Stimulated activated CD4-positive, alpha-beta T cell treated with anti-CD3 and anti-CD28 coated beads, Interleukin-4, amount 100 ng/mL, for 1 hour (primary cell): ENCODE measurements around the gene FAR2.
"Not testable (repeated sequence)": the region's sequence is repeated elsewhere in the genome, so short reads cannot be mapped to it uniquely, and the experiment has no call there.

ENCODE experiments used
- DNase-seq: peaks from one replicate; pipeline ENCODE4 v3.0.0-alpha.2; 2020

FAR2 gene

DNA sequence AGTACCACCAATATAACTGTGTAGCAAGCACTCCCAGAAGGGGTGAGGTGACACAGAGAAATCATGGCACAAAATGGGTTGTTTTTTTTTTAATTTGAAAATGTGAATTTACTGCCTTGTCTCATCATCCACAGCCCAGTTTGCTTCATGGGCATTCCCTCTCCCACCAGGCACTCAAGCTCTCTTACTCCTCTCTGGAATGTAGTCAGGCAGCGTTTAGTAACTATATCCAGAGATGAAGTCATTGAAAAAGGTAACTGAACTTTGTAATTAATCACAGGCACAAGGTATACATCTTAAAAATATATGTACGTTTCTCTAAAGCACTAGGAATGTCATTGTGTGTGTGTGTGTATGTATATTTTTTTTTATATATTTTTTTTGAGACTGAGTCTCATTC, 91.4 kb downstream of the FAR2 start:
- no peak for DNase-seq

DNA sequence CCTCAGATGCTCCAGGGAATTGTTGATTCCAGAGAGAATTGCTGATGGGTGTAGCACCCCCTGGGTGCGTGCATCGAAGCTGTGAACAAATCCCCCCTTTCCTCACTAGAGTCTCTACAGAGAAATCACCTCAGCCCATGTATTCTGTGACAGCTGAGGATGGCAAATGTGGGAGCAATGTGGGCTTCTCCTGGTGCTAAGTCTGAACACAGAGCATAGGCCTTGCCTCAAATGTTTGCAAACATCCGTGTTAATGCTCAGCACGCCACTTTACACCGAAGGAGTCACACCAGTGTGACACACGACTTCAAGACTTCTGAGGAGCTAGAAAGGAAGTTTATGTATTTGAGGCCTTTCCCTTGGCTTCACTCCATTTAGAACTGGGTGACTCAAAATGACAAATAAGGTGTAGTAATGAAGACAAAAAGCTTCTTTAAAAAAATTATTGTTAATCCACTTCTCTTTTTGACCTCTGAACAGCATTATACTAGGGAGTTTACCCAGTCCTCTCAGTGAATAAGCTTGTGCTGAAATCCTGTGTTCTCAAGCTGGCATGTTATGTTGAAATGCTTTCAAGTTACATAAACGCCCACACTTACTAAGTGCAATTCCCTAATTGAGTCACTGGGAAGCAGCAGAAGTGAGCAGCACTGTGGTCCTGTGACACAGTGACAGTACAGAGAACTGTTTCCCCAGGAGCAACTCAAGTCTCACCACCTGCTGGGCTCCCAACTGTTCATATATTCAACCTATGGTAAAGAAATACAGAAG, 92.9 kb downstream of the FAR2 start:
- no peak for DNase-seq

DNA sequence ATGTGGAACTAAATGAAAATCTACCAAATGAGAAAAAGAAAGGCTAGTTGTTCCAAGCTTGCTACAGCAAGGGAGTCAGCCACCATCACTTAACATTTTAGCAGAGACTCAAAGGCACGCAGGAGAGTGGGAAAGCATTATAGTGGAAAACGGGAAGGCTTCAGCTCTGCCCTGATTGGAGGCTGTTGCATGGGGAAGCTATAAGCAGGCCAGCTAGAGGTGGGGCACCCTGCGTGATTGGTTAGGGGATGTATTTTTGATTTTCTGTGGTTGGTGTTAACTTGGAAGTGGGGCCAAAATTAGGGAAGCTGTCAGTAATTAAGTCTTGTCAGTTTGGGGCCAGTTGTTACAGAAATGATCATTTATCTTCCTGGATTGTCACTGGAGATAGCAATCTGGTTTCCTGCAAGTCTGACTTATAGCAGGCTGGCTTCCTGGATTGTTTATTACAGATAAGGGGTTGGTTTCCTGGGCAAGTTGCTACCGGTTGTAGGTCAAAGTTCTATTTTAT, 93.9 kb downstream of the FAR2 start:
- DNase-seq = no peak

DNA sequence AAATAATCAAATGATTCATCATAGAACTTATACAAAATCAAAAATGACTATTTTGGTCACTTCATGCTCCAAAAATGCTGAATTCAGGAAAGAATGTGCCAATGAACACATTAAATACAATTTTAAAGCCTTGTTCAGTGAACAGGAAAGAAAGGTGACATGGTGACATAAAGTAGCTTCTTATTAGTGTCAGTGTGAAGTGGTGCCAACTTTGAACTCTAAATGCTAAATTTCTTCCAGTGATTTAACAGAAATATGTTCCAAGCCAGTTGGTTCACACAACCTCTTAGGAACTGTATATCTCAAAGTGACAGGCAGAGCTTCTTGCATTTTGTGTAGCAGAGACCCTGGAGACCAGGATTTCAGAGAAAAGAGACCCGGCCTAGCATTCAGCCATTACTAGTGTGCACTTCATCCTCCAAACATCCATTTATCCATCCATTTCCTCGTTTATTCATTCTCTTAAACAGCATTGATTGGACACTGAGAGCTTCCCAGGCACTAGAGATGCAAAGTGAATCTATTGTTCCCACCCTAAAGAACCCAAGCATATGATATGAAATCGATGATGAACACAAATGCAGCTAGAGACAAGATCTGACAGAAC, 95.2 kb downstream of the FAR2 start:
- DNase-seq = no peak

DNA sequence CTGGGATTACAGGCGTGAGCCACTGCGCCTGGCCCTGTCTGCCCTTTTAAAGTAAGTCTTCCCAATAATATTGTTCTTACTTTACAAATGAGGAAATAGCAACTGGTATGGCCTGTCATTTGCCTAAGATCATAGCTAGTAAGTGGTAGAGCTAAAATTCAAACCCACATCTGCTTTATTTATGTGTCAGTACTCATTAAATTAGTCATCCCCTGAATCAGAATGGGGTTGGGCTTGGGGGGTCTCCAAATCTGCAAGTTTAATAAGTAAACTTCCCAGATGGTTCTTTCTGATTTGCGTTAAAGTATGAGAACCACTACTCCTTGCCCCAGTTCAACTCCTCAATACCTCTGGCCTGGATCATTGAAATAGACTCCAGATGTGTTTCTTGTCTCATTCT, 96.2 kb downstream of the FAR2 start:
- no peak for DNase-seq

DNA sequence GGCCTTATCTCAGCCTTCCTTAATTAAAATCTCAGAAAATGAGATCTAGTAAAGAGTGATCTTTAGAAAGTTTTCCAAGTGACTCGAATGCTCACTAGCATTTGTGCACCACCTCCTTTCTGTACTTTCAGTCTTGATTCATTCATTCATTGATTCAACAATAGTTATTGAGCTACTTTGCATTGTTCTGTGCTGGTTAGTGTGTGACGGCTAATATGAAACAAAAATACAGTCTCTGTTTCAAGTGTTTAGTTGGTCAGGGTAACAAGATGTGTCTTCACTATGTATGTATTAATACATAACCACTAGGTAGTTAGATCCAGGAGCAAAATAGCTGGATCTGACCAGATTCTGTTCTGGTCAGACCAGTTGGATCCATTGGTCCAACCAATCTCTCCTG, 100.9 kb downstream of the FAR2 start:
- no peak for DNase-seq

DNA sequence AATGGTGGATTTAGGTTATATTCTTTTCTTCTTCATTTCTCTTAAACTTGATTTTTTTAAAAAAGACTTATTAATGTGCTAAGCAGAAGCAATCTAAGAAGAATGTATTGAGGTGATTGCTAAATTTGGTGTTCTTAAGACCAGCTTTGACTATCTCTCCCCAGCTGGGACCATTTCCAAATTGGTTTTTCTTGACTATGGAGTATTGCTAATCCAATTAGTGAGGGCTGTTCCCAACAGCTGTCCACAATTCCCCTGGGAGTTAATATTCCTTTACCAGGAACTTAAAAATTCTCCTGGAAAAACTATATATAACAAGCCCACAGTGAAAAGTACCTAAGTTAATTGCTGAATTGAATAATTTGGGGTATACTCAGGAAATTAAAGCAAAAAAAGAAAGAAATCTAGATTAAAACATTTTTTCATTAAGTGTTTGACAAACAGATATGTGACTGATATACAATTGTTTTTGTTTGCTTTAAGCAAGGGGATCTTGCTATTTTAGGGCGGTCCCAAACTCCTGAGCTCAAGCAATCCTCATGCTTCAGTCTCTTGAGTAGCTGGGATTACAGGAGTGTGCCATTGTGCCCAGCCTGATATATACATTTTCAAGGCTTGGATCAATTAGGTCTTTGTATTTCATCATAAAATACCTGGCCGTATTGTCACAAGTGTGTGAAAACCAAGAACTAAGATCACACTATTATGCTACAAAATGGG, 105.0 kb downstream of the FAR2 start:
- no peak for DNase-seq

DNA sequence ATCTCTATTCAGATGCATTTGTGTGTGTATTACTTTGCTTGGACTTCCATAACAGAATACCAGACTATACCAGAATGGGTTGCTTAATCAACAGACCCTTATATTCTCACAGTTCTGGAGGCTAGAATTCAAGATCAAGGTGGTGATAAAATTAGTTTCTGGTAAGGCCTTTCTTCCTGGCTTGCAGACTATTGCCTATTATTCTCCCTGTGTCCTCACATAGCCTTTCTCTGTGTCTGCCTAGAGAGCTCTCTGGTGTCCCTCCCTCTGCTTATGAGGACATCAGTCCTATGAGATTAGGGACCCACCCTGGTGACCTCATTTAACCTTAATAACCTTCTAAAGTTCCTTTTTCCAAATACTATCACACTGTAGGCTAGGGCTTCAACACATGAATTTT, 106.0 kb downstream of the FAR2 start:
- DNase-seq = no peak

DNA sequence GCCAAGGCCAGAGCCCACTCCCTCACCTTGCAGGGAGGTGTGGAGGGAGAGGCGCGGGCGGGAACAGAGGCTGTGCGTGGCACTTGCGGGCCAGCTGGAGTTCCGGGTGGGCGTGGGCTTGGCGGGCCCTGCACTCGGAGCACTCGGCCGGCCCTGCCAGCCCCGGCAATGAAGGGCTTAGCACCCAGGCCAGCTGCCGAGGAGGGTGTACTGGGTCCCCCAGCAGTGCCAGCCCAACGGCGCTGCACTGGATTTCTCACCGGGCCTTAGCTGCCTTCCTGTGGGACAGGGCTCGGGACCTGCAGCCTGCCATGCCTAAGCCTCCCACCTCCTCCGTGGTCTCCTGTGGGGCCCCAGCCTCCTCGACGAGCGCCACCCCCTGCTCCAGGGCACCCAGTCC, 107.5 kb downstream of the FAR2 start:
- DNase-seq = no peak

DNA sequence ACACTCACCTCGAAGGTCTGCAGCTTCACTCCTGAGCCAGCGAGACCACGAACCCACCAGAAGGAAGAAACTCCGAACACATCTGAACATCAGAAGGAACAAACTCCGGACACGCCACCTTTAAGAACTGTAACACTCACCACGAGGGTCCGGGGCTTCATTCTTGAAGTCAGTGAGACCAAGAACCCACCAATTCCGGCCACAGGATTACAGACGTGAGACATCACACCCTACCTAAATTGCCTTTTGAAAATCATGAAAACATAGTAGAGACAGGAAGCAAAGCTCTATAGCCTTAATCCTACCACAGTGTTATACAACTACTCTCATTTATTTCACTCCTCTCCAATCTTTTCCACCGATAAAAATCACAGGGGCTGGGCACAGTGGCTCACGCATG, 108.6 kb downstream of the FAR2 start:
- DNase-seq = not testable (repeated sequence)

DNA sequence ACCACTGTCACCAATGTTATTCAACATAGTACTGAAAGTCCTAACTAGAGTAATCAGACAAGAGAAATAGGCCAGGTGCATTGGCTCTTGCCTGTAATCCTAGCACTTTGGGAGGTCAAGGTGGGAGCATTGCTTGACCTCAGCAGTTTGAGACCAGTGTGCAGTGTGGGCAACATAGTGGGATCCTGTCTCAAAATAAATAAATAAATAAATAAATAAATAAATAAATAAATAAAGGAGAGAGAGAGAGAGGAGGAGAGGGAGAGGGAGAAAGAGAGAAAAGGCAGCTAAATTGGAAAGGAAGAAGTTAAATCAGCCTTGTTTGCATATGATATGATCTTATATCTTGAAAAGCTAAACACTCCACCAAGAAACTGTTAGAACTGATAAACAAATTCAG, 115.3 kb downstream of the FAR2 start:
- DNase-seq = no peak

DNA sequence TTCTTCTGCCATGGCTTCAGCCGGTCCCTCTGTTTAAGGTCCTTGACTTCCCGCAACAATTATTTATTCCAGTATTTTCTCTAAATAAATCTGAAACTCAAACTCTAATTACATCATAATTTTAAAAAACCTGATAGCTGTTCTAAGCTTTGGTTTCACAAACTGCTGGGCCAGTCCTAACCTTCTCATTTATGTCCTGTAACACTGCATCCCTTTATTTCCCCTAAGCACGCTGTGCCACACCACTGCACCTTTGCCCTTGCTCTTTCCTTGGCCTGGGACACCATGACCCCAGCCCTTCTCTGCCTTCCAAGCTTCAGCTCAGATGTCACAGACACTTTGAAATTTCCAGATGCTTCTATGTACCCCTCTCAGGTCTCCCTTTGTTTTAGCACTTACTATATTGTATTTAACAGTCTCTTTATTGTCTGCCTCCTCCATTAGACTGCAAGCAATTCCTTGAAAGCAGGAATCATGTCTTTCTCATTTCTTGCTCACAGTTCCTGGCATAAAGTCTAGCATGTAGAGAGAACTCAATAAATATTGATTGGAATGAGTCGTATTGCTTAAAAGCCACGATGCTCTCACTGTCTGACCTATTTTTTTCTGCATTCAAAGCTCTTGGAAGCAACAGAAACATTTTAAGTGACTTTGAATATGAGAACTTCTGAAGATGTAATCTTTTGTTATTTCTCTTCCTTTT, 120.8 kb downstream of the FAR2 start:
- DNase-seq = no peak

DNA sequence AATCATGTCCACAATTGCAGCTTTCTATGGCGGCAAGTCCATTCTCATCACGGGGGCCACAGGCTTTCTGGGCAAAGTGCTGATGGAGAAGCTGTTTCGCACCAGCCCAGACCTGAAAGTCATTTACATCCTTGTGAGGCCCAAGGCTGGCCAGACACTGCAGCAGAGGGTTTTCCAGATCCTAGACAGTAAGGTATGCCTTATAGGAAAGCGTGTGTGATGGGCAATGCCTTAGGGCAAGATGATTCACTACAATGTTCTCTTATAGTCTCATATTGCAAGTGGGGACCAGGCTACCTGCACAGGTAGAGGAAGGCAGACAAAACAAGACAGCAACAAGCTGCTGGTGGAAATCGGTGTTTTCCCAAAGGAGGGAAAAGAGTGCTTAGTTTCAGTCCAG, 121.4 kb downstream of the FAR2 start:
- no peak for DNase-seq

DNA sequence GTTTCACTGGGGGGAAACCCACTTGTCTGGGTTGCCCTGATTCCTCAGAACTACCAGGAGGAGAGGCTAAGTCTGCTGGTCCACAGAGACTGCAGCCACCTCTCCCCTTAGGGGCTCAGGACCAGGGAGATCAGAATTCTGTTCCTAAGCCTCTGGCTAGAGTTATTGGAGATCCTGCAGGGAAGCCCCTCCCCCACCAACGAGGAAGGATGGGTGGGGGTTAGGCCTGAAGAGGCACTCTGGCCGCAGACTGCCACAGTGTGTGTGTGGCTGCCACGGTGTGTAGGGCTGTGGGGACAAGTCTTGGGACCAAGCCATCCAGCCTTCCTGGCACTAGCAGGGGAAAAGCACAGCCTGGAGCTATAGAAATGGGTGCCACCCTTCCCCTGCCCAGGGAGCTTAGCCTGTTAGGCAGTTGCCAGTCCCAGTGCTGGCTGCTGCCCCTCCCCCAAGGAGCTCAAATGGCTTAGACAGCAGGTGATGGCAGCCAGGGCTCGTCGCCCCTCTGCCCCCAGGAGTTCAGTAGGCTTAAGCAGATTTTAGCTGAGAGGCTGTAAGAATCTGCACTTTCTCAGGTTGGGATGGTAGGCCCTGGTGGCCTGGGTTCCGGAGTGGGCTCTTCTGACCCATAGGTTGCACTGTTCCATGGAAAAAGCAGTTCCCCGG, 124.2 kb downstream of the FAR2 start:
- no peak for DNase-seq

DNA sequence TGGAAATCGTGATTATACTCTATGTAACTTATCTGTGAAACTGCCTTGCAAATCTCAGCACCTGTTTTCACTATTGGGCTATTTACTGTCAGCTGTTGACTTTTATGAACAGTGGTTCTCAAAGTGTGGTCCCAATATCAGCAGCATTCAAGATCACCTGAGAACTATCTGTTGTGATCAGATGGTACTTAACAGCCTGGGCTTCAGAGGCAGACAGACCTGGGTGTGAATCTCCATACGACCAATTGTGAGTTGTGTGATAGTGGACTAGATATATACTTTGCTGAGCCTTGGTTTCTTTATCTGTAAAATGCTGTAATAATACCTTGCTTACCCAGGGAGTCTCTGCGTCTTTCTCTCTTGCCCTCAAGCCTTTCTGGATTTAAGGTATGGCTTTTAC, 126.8 kb downstream of the FAR2 start:
- DNase-seq = no peak

DNA sequence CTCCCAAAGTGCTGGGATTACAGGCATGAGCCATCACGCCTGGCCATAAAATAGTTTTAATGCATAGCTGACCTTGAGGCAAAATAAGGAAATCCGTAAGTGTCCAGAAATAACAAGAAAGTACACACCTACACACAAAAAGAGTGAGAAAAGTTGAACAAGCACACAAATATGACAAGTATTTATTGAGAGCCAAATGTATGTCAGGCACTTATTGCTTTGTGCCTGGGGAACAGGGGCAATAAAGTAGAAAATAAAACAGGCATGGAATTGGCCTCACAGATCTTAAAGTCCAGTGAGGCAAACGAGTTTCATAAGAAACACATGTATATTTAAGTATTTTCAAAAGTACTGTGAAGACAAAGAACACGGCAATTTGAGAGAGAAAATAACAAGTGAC, 128.2 kb downstream of the FAR2 start:
- DNase-seq = no peak

DNA sequence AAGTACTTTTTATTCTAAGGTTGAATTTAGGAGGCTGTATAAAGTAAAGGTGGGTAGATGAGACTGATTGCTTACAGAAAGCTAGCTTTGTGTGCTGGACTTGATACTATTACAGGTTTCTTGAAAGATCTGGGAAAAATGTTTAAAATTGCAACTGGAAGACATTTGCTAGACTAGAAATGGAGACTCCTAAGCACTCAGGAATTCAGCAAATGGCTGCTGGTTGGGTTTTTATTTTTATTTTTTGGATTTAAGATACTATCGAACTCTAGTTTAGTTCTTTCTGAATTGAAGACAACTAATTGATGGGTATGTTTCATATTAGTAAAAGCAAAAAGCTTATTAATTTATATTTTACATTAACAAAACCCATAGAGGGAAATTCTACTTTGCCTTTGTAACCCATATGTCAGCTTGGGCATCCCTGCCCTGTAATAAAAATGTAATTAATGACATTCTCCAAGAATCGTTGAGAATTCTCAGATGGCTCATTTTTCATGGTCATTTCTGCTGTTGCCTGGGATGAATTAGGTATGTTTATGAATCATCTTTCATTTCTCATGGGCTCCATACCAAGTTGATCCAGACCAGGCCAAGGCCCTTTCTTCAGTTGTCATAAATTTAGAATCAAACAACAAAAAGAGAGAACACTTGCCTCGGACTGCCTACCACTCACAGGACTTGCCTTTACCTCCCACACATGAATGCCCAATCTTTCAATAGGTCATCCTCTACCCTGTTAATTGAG, 129.8 kb downstream of the FAR2 start:
- no peak for DNase-seq

DNA sequence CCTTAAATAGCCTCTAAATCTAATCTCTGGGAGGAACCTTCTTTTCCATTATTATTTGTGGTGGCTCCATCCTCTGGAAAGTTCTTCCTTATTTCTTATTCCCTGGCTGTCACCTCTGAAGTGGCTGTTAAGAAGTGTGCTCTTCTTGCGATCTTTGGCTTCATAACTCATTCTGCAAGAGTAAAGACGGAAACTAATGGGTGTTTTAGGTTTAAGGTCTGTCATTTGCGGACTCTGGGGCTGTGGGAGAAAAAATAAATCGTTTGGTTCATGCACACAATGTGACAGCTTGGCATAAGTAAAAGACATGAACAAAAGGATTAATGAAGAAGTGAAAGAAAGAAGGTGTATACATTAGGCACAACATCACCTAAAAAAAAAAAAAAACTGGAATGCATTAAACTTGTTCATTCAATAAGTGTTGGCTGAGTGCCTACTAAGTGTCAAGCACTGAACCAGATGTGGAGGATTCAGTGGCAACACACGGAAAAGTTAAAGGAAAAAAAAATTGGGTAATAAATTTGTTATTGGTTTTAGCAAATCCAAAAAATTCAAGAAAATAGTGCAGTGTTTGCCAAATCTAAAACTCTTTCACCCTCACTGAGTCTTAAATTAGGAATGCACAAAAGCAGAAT, 132.4 kb downstream of the FAR2 start:
- DNase-seq = no peak

DNA sequence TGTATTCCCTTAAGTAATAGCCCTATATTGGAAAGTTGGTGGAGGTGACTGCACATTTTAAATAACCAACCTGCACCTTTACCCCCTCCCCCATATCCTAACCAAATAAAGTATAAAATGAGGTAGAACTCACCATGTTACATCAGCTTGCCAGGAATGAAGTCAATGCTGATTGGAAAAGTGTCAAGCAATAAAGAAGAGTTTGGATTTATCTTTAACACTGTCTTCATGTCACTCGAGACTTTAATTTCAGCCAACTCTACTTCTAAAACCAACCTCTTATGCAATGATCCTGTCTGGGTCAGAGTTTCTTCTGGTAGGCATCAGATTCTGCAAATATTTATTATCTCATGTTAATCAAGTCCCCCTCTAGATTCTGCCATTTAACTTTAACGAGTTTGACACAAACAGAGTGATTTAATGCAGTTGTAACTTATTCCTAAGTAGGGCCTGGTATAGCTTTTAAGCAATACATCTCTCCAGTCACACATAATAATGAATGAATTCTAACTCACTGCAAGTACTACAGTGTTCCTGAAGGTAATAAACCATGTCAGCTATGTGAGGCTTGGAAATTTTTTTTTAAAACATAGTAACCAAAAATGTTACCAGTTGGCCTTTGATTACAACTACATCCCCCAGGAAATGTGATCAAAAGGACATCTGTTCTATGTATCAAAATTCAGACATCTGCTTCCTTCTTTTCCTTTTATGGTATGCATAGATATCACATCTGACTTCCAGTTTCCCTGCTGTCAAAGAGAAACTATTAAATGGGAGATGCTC, 133.1 kb downstream of the FAR2 start:
- no peak for DNase-seq

DNA sequence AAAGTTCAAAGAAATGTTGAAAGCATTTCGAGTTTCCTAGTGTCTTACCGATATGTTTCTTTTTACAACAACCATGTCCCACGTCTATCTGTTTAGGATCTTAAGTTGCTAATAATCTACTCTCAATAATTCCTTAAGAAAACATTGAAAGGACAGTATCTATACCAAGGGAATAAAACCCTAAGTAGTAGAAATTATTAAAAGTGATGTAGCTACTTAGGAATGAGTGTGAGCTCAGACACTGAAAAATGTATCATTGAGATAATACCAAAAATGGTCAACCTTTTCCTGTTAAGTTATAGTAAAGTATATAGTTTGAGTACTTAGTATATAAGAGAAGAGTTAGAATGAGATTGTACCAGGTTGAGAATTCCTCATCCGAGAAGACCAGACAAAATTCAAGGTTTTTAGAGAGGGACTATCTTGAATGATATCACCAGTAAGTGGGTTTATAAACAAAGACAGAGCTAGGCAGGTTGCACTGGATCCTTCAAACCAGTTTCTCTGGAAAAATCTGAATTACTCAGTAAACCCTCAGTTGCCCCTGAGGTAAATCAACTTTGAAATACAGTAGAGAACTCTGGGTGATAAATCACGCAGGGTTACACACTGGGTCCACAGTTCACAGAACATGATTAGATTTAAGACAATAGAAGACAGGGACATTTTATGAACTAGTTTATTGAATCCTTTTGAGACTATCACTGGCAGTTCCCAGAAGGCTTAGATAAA, 135.1 kb downstream of the FAR2 start:
- DNase-seq = no peak
